HepG2 (cell line): Measurements from ENCODE around the gene WNK2.

Experiments used
- CCAR2 ChIP-seq: fragments of 200-400 bp; formaldehyde crosslinking; optimal IDR thresholded peaks from 2 replicates; pipeline ENCODE3; 2018; ENCODE audit warnings: low read depth, mild to moderate bottlenecking, low read length, moderate library complexity
- HCFC1 ChIP-seq: fragments of 150-350 bp; IDR thresholded peaks from 2 replicates; pipeline ENCODE4 v1.6.1; 2014; ENCODE audit warnings: low read depth, low read length
- KDM6A ChIP-seq: IDR thresholded peaks from 2 replicates; pipeline ENCODE4 v1.6.1; 2016; ENCODE audit warnings: low read depth
- MTF1 ChIP-seq: sonication (generic); formaldehyde crosslinking; IDR thresholded peaks from 2 replicates; pipeline ENCODE4 v1.5.0; 2020; ENCODE audit warnings: missing genetic modification reagents
- TCF12 ChIP-seq, 2 experiments: fragments of 450-650 bp in 1 of 2; sonication (generic) in 1 of 2; formaldehyde crosslinking in 1 of 2; IDR thresholded peaks; 2 replicates each; pipeline versions ENCODE4 v1.6.1 to v1.8.0; 2017 to 2022; ENCODE audit warnings: antibody characterized with exemption in 1 of 2, mild to moderate bottlenecking in 1 of 2, missing genetic modification reagents in 1 of 2, moderate library complexity in 1 of 2

- no peak for TF ChIP-seq CCAR2
- no peak for TF ChIP-seq MTF1 (CRISPR knock-in tag)
- no peak for TF ChIP-seq TCF12 (IDR thresholded peaks at IDR 0.05)
- no peak for TF ChIP-seq TCF12 (CRISPR knock-in tag; IDR thresholded peaks at IDR 0.05)
- TF ChIP-seq HCFC1, result no peak
- TF ChIP-seq KDM6A (CRISPR knock-in tag), result no peak
Observed at GRCh38 chr9:93324191-93324834, 140.4 kb downstream of the WNK2 start.
